Upper lobe of left lung (tissue), 4 donors: Measurements from ENCODE around the gene PLCD4.

Experiments
- POLR2A ChIP-seq, 4 donors: fragments of 450-650 bp; IDR thresholded peaks; one replicate each; pipeline ENCODE4 v1.5.1; 2016 to 2017; ENCODE audit warnings: antibody characterized with exemption in 4 of 4, mild to moderate bottlenecking in 2 of 4
- POLR2AphosphoS5 ChIP-seq, 2 donors: sonication (generic); formaldehyde crosslinking; IDR thresholded peaks; one replicate each; pipeline ENCODE4 v1.5.1; 2017; ENCODE audit warnings: antibody characterized with exemption in 2 of 2
- TF ChIP-seq, protein P1 (sequence below), 6 experiments: fragments of 450-650 bp in 4 of 6; fragments of 200-600 bp in 2 of 6; sonication (generic) in 2 of 6; IDR thresholded peaks; one replicate each; pipeline ENCODE4 v1.5.1; 2016 to 2019; ENCODE audit warnings: antibody characterized with exemption in 6 of 6

DNA sequence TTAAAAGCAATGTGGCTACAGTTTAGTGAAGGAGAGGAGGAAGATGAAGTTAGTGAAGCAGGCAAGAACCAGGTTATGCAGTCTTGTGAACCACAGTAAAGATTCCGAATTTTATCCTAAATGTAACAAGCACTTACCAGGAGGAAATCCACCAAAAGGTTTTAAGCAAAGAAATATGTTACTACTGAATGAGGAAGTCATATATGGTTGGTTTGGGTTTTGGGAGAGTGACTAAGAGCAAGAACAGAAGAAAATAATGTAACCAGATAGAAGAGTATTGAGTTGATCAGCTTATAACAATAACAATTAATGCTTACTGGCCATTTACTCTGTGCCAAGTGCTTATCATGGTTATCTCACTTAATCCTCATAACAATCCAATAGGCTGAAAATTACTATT is 41.4 kb upstream of the PLCD4 start:
- TF ChIP-seq, protein P1, sequence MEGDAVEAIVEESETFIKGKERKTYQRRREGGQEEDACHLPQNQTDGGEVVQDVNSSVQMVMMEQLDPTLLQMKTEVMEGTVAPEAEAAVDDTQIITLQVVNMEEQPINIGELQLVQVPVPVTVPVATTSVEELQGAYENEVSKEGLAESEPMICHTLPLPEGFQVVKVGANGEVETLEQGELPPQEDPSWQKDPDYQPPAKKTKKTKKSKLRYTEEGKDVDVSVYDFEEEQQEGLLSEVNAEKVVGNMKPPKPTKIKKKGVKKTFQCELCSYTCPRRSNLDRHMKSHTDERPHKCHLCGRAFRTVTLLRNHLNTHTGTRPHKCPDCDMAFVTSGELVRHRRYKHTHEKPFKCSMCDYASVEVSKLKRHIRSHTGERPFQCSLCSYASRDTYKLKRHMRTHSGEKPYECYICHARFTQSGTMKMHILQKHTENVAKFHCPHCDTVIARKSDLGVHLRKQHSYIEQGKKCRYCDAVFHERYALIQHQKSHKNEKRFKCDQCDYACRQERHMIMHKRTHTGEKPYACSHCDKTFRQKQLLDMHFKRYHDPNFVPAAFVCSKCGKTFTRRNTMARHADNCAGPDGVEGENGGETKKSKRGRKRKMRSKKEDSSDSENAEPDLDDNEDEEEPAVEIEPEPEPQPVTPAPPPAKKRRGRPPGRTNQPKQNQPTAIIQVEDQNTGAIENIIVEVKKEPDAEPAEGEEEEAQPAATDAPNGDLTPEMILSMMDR (IDR thresholded peaks at IDR 0.05): no peak
- TF ChIP-seq POLR2A (IDR thresholded peaks at IDR 0.05) (no peak), POLR2AphosphoS5 (IDR thresholded peaks at IDR 0.05) (no peak)
